ENCODE data around the gene CANT1.

Gene CANT1

GRCh38 chr17:79043191-79043930, 33.8 kb upstream of the CANT1 start:
- Histone ChIP-seq H3K4me1 (ENCODE audit: control insufficient read depth in 2 of 2, insufficient read depth in 2 of 2, low read length in 2 of 2) (peaks cover 0 to 3% of the 10 kb centered on the region in 2 donors), H3K36me3 (ENCODE audit: control insufficient read depth in 2 of 2, insufficient read depth in 2 of 2, low read length in 2 of 2) (no peaks in the 10 kb centered on the region), H3K27ac (ENCODE audit: low read depth in 2 of 2, low read length in 2 of 2) (no peak overlapping the region), H3K27me3 (ENCODE audit: control insufficient read depth in 2 of 2, insufficient read depth in 2 of 2, low read length in 2 of 2) (no peaks in the 10 kb centered on the region), H3K9ac (ENCODE audit: low read depth in 1 of 2, low read length in 2 of 2) (no peak overlapping the region), H3K9me3 (ENCODE audit: control insufficient read depth in 2 of 2, low read length in 2 of 2) (no peaks in the 10 kb centered on the region), H3K4me3 (ENCODE audit: low read length in 2 of 2) (no peak overlapping the region)

- H3K9ac ChIP-seq (ENCODE audit: low read depth in 1 of 2, low read length in 2 of 2): no peak overlapping the region
- no peaks in the 10 kb centered on the region for H3K9me3 ChIP-seq (ENCODE audit: control insufficient read depth in 2 of 2, low read length in 2 of 2)
- no peak overlapping the region for H3K4me3 ChIP-seq (ENCODE audit: low read length in 2 of 2)
- H3K36me3 ChIP-seq (ENCODE audit: control insufficient read depth in 2 of 2, insufficient read depth in 2 of 2, low read length in 2 of 2): no peaks in the 10 kb centered on the region
- no peaks in the 10 kb centered on the region for H3K27me3 ChIP-seq (ENCODE audit: control insufficient read depth in 2 of 2, insufficient read depth in 2 of 2, low read length in 2 of 2)
- peaks cover 0 to 3% of the 10 kb centered on the region in 2 donors for H3K4me1 ChIP-seq (ENCODE audit: control insufficient read depth in 2 of 2, insufficient read depth in 2 of 2, low read length in 2 of 2)
- no peak overlapping the region for H3K27ac ChIP-seq (ENCODE audit: low read depth in 2 of 2, low read length in 2 of 2)
These were observed 33.0 kb upstream of the CANT1 start for GRCh38 chr17:79042421-79043190.

GRCh38 chr17:79041723-79042420, 32.3 kb upstream of the CANT1 start:
- no peak overlapping the region for H3K27ac ChIP-seq (ENCODE audit: low read depth in 2 of 2, low read length in 2 of 2)
- no peaks in the 10 kb centered on the region for H3K36me3 ChIP-seq (ENCODE audit: control insufficient read depth in 2 of 2, insufficient read depth in 2 of 2, low read length in 2 of 2)
- no peak overlapping the region for H3K9ac ChIP-seq (ENCODE audit: low read depth in 1 of 2, low read length in 2 of 2)
- H3K27me3 ChIP-seq (ENCODE audit: control insufficient read depth in 2 of 2, insufficient read depth in 2 of 2, low read length in 2 of 2): no peaks in the 10 kb centered on the region
- peaks cover 0 to 3% of the 10 kb centered on the region in 2 donors for H3K4me1 ChIP-seq (ENCODE audit: control insufficient read depth in 2 of 2, insufficient read depth in 2 of 2, low read length in 2 of 2)
- H3K9me3 ChIP-seq (ENCODE audit: control insufficient read depth in 2 of 2, low read length in 2 of 2): no peaks in the 10 kb centered on the region
- H3K4me3 ChIP-seq (ENCODE audit: low read length in 2 of 2): no peak overlapping the region

DNA sequence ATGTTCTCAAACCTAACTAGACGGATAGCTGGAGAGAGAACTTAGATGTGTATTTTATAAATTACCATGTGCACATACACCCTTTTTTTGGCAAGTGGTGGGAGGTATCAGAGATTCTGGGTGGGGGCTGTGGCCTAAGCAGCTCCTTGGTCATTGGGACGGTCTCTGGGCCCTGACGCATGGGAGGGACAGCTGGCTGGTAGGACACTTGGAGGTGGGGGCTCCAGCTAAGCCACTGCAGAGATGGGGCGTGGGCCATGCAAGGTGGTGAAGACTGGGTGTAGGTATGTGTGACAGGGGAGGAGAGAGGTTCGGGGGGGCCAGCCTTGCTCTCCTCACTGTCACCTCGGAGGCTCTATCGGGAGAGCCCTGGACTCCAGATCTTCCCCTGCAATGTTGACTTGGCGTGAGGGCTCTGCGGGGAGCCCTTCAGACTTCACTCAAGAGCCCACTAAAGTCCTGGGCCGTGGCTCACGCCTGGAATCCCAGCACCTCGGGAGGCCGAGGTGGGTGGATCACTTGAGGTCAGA, 31.5 kb upstream of the CANT1 start:
- H3K27ac ChIP-seq (ENCODE audit: low read depth in 2 of 2, low read length in 2 of 2): no peak overlapping the region
- H3K4me1 ChIP-seq (ENCODE audit: control insufficient read depth in 2 of 2, insufficient read depth in 2 of 2, low read length in 2 of 2): peaks cover 3% of the 10 kb centered on the region in 2 donors
- H3K27me3 ChIP-seq (ENCODE audit: control insufficient read depth in 2 of 2, insufficient read depth in 2 of 2, low read length in 2 of 2): no peaks in the 10 kb centered on the region
- H3K9ac ChIP-seq (ENCODE audit: low read depth in 1 of 2, low read length in 2 of 2): no peak overlapping the region
- H3K4me3 ChIP-seq (ENCODE audit: low read length in 2 of 2): no peak overlapping the region
- H3K36me3 ChIP-seq (ENCODE audit: control insufficient read depth in 2 of 2, insufficient read depth in 2 of 2, low read length in 2 of 2): no peaks in the 10 kb centered on the region
- H3K9me3 ChIP-seq (ENCODE audit: control insufficient read depth in 2 of 2, low read length in 2 of 2): no peaks in the 10 kb centered on the region

DNA sequence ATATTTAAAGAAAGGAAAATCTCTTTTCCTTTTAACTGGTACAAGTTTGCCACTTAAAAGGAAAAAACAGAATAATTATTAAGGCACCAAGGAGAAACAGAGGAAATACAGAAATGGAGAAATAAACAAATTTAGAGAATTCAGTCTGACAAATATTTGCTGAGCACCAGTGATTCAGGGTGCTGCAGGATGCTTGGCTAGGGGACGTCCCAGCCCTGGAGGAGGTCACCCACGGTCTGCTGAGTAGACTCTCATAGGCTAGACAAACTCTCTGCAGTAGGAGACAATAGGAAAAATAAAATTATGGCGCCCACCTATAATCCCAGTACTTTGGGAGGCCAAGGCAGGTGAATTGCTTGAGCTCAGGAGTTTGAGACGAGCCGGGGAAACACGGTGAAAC, 30.3 kb upstream of the CANT1 start:
- Histone ChIP-seq H3K36me3 (ENCODE audit: control insufficient read depth in 2 of 2, insufficient read depth in 2 of 2, low read length in 2 of 2) (no peaks in the 10 kb centered on the region), H3K9ac (ENCODE audit: low read depth in 1 of 2, low read length in 2 of 2) (no peak overlapping the region), H3K27ac (ENCODE audit: low read depth in 2 of 2, low read length in 2 of 2) (no peak overlapping the region), H3K9me3 (ENCODE audit: control insufficient read depth in 2 of 2, low read length in 2 of 2) (no peaks in the 10 kb centered on the region), H3K4me3 (ENCODE audit: low read length in 2 of 2) (no peak overlapping the region), H3K27me3 (ENCODE audit: control insufficient read depth in 2 of 2, insufficient read depth in 2 of 2, low read length in 2 of 2) (no peaks in the 10 kb centered on the region), H3K4me1 (ENCODE audit: control insufficient read depth in 2 of 2, insufficient read depth in 2 of 2, low read length in 2 of 2) (peaks cover 3% of the 10 kb centered on the region in 2 donors)

- Histone ChIP-seq H3K9ac (ENCODE audit: low read depth in 1 of 2, low read length in 2 of 2) (no peak overlapping the region), H3K9me3 (ENCODE audit: control insufficient read depth in 2 of 2, low read length in 2 of 2) (no peaks in the 10 kb centered on the region), H3K4me1 (ENCODE audit: control insufficient read depth in 2 of 2, insufficient read depth in 2 of 2, low read length in 2 of 2) (peaks cover 7% of the 10 kb centered on the region in 2 donors), H3K36me3 (ENCODE audit: control insufficient read depth in 2 of 2, insufficient read depth in 2 of 2, low read length in 2 of 2) (no peaks in the 10 kb centered on the region), H3K27me3 (ENCODE audit: control insufficient read depth in 2 of 2, insufficient read depth in 2 of 2, low read length in 2 of 2) (no peaks in the 10 kb centered on the region), H3K27ac (ENCODE audit: low read depth in 2 of 2, low read length in 2 of 2) (no peak overlapping the region), H3K4me3 (ENCODE audit: low read length in 2 of 2) (no peak overlapping the region)
These were observed 29.6 kb upstream of the CANT1 start for GRCh38 chr17:79039171-79039570.

- H3K4me1 ChIP-seq (ENCODE audit: control insufficient read depth in 2 of 2, insufficient read depth in 2 of 2, low read length in 2 of 2): peaks cover 10 to 12% of the 10 kb centered on the region in 2 donors
- no peak overlapping the region for H3K27ac ChIP-seq (ENCODE audit: low read depth in 2 of 2, low read length in 2 of 2)
- no peak overlapping the region for H3K4me3 ChIP-seq (ENCODE audit: low read length in 2 of 2)
- H3K9me3 ChIP-seq (ENCODE audit: control insufficient read depth in 2 of 2, low read length in 2 of 2): no peaks in the 10 kb centered on the region
- H3K36me3 ChIP-seq (ENCODE audit: control insufficient read depth in 2 of 2, insufficient read depth in 2 of 2, low read length in 2 of 2): no peaks in the 10 kb centered on the region
- no peak overlapping the region for H3K9ac ChIP-seq (ENCODE audit: low read depth in 1 of 2, low read length in 2 of 2)
- H3K27me3 ChIP-seq (ENCODE audit: control insufficient read depth in 2 of 2, insufficient read depth in 2 of 2, low read length in 2 of 2): no peaks in the 10 kb centered on the region
These were observed 29.1 kb upstream of the CANT1 start for GRCh38 chr17:79038545-79039135.

DNA sequence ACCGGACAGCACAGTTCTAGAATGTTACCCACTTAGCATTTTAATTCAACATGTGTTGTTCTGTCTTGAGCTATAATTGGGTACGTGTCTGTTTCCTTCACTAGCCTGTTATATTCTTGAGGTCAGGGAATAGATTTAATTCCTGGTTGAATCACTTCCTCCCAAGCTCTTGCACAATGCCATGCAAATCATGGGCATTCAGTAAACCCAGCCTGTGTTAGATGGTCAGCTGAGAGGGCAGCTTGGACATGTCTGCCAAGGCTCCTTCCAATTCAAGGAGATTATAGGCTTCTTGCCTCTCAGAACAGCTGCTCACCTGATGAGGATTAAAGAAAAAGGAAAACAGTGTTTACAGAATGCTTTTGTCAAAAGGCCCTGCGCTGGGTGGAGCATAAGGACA, 27.0 kb upstream of the CANT1 start:
- Histone ChIP-seq H3K27me3 (ENCODE audit: control insufficient read depth in 2 of 2, insufficient read depth in 2 of 2, low read length in 2 of 2) (peaks cover 0 to 2% of the 10 kb centered on the region in 2 donors), H3K27ac (ENCODE audit: low read depth in 2 of 2, low read length in 2 of 2) (no peak overlapping the region), H3K9me3 (ENCODE audit: control insufficient read depth in 2 of 2, low read length in 2 of 2) (no peaks in the 10 kb centered on the region), H3K4me3 (ENCODE audit: low read length in 2 of 2) (no peak overlapping the region), H3K36me3 (ENCODE audit: control insufficient read depth in 2 of 2, insufficient read depth in 2 of 2, low read length in 2 of 2) (no peaks in the 10 kb centered on the region), H3K4me1 (ENCODE audit: control insufficient read depth in 2 of 2, insufficient read depth in 2 of 2, low read length in 2 of 2) (peaks cover 10 to 14% of the 10 kb centered on the region in 2 donors), H3K9ac (ENCODE audit: low read depth in 1 of 2, low read length in 2 of 2) (no peak overlapping the region)

DNA sequence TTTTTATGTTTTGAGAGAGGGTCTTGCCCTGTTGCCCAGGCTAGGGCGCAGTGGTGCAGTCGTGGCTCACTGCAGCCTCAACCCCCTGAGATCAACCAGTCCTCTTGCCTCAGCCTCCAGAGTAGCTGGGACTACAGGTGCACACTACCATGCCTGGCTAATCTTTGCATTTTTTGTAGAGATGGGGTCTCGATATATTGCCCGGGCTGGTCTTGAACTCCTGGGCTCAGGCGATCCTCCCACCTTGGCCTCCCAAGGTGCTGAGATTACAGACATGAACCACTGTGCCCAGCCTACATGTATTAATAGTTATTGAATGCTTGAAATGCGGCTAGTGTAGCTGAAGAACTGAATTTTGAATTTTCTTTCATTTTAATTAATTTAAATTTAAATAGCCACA, 26.6 kb upstream of the CANT1 start:
- Histone ChIP-seq H3K4me1 (ENCODE audit: control insufficient read depth in 2 of 2, insufficient read depth in 2 of 2, low read length in 2 of 2) (peaks cover 10 to 14% of the 10 kb centered on the region in 2 donors), H3K27me3 (ENCODE audit: control insufficient read depth in 2 of 2, insufficient read depth in 2 of 2, low read length in 2 of 2) (peaks cover 0 to 2% of the 10 kb centered on the region in 2 donors), H3K9me3 (ENCODE audit: control insufficient read depth in 2 of 2, low read length in 2 of 2) (no peaks in the 10 kb centered on the region), H3K27ac (ENCODE audit: low read depth in 2 of 2, low read length in 2 of 2) (no peak overlapping the region), H3K4me3 (ENCODE audit: low read length in 2 of 2) (no peak overlapping the region), H3K36me3 (ENCODE audit: control insufficient read depth in 2 of 2, insufficient read depth in 2 of 2, low read length in 2 of 2) (no peaks in the 10 kb centered on the region), H3K9ac (ENCODE audit: low read depth in 1 of 2, low read length in 2 of 2) (no peak overlapping the region)

All from mucosa of rectum (tissue), 2 donors.